MM.1S (cell line): ENCODE data around the gene TRAPPC10.

Source experiments
- EZH2 ChIP-seq: fragments of 300-600 bp; sonication (generic); optimal IDR thresholded peaks from 2 replicates; pipeline ENCODE3; 2017; ENCODE audit warnings: low read depth, mild to moderate bottlenecking, antibody characterized with exemption, low read length, mixed read lengths
- TF ChIP-seq, protein P1 (sequence below): fragments of 300-600 bp; sonication (generic); IDR thresholded peaks from 2 replicates; pipeline ENCODE4 v1.5.1; 2016; ENCODE audit warnings: antibody characterized with exemption, low read length, mixed read lengths

DNA sequence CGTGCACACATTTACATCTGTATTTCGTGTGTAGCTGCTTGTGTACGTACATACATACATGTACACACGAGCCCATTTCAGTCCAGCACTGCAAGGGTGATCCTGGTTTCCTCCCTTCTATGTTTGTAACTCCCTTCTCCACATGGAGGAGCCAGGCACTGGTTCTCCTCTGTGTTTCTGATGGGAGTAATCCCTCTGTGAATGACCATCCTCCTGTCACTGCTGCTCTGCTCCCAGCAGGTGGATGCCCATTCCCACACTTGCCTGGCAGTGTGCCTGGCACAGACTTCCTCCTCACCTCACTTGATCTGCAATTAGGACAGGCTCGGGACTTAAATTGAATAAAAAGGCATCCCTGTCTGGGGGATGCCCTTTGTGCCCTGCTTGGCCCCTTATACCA is 37.1 kb downstream of the TRAPPC10 start:
- TF ChIP-seq, protein P1, sequence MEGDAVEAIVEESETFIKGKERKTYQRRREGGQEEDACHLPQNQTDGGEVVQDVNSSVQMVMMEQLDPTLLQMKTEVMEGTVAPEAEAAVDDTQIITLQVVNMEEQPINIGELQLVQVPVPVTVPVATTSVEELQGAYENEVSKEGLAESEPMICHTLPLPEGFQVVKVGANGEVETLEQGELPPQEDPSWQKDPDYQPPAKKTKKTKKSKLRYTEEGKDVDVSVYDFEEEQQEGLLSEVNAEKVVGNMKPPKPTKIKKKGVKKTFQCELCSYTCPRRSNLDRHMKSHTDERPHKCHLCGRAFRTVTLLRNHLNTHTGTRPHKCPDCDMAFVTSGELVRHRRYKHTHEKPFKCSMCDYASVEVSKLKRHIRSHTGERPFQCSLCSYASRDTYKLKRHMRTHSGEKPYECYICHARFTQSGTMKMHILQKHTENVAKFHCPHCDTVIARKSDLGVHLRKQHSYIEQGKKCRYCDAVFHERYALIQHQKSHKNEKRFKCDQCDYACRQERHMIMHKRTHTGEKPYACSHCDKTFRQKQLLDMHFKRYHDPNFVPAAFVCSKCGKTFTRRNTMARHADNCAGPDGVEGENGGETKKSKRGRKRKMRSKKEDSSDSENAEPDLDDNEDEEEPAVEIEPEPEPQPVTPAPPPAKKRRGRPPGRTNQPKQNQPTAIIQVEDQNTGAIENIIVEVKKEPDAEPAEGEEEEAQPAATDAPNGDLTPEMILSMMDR, result no peak
- no peak for TF ChIP-seq EZH2
